ENCODE data around the gene ZNF329.

The ZNF329 gene

DNA sequence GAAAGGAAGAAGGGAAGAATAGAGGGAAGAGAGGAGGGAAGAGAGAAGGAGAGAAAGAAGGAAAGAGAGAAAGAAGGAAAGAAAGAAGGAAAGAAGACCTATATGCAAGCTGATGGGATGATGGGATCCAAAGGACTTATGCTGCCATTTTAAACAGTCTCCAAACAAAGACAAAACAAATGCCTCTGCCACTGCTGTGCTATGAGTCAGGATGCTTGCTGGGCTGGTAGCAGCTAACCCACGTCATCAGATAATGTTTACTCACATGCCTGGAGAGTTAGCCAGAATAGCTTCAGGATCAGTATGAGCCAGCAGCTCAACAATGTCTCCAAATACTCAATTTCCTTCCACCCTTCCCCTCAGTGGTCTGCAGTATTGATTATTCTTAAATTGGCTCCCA lies 20.3 kb upstream of the ZNF329 start:
- TF ChIP-seq, protein P1, sequence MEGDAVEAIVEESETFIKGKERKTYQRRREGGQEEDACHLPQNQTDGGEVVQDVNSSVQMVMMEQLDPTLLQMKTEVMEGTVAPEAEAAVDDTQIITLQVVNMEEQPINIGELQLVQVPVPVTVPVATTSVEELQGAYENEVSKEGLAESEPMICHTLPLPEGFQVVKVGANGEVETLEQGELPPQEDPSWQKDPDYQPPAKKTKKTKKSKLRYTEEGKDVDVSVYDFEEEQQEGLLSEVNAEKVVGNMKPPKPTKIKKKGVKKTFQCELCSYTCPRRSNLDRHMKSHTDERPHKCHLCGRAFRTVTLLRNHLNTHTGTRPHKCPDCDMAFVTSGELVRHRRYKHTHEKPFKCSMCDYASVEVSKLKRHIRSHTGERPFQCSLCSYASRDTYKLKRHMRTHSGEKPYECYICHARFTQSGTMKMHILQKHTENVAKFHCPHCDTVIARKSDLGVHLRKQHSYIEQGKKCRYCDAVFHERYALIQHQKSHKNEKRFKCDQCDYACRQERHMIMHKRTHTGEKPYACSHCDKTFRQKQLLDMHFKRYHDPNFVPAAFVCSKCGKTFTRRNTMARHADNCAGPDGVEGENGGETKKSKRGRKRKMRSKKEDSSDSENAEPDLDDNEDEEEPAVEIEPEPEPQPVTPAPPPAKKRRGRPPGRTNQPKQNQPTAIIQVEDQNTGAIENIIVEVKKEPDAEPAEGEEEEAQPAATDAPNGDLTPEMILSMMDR (IDR thresholded peaks at IDR 0.05; ENCODE audit: low read depth, low read length): no peak
- H3K4me3 ChIP-seq (replicated peaks in 1 of 2; ENCODE audit: low read depth in 2 of 2, low read length in 2 of 2): no peak overlapping the region
- DNase-seq (ENCODE audit: low read depth in 2 of 2): peak in 1 of 2 donors; percentile 79

- TF ChIP-seq, protein P1 (IDR thresholded peaks at IDR 0.05; ENCODE audit: low read depth, low read length): no peak
- no peak overlapping the region for H3K4me3 ChIP-seq (replicated peaks in 1 of 2; ENCODE audit: low read depth in 2 of 2, low read length in 2 of 2)
Observed at GRCh38 chr19:58166708-58167280, 16.2 kb upstream of the ZNF329 start.

GRCh38 chr19:58166268-58166667 lies 15.7 kb upstream of the ZNF329 start:
- peak in 1 of 2 donors; percentile 15 for DNase-seq (ENCODE audit: low read depth in 2 of 2)
- TF ChIP-seq, protein P1 (IDR thresholded peaks at IDR 0.05; ENCODE audit: low read depth, low read length): no peak
- H3K4me3 ChIP-seq (replicated peaks in 1 of 2; ENCODE audit: low read depth in 2 of 2, low read length in 2 of 2): no peak overlapping the region

More at GRCh38 chr19:58166708-58167280, 16.2 kb upstream of the ZNF329 start:
- peak in 1 of 2 donors; percentile 18 for DNase-seq (ENCODE audit: low read depth in 2 of 2)

GRCh38 chr19:58157045-58157728 lies 6.6 kb upstream of the ZNF329 start:
- H3K4me3 ChIP-seq (replicated peaks in 1 of 2; ENCODE audit: low read depth in 2 of 2, low read length in 2 of 2): no peak overlapping the region
- TF ChIP-seq, protein P1 (IDR thresholded peaks at IDR 0.05; ENCODE audit: low read depth, low read length): no peak
- no peak for DNase-seq (ENCODE audit: low read depth in 2 of 2)

DNA sequence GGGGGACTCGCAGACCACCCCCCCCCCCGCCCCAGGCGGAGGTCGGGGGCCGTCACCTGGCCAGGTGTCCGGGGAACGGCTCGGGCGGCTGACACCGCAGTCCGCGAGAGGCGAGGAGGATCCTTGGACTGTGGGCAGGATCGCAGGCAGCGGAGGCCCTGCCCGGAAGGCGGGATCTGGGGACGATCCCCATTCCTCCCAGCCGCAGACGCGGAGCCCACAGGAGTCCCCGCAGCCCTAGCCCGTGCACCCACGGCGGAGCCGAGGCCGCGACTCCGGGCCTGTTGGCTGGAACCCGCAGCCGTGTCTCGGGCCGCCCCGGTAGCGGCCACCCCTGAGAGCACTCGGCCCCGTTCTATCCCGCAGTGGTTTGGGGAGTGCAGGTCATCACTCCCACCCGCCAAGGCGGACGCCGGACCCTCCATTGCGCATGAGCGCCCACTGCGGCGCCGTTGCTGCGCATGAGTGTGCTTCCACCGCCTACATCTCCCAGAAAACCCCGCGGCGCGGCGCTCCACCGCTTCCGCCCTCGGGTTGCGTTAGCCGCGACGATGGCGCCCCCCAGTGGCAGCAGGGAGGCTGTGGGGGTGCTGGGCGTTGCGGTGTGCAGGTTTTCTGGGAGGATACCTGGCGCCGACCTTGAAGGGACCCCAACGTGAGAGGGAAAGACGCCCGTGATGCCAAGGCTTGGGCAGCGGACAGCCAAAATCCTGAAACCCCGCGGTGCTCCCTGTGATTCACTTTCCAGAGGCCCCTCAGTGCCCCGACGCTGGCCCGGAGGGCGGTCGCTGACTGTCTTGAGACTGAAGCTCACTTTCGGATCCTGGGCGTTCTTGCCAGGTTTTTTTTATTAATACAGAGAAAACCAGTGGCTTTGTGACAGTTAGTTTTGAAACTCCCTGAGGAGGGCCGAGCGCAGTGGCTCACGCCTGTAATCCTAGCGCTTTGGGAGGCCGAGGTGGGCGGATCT lies 4.4 kb upstream of the ZNF329 start:
- peak overlapping the region; percentile 70 to 94 for H3K4me3 ChIP-seq (replicated peaks in 1 of 2; ENCODE audit: low read depth in 2 of 2, low read length in 2 of 2)
- TF ChIP-seq, protein P1 (IDR thresholded peaks at IDR 0.05; ENCODE audit: low read depth, low read length): peak; percentile 94
- peak; percentile 95 to 96 for DNase-seq (ENCODE audit: low read depth in 2 of 2)

DNA sequence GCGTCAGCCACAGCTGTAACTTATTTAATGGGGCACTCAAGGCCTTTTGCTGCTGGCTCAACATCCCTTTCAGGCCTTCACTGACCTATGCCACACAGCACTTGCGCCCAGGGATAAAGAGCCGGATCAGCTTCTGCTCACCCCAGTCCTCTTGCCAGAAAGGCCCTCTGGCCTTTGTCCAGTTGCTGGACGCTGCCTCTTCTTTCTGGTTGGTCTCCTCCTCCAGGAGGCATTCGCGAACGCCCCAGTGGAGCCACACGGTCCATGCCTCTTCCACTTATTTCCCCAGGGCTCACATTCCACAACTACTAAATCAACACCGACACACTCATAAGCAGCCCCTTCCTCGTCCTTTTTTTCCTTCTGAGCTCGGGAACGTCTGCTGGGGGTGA lies 3.7 kb upstream of the ZNF329 start:
- peak; percentile 67 to 71 for DNase-seq (ENCODE audit: low read depth in 2 of 2)
- TF ChIP-seq, protein P1 (IDR thresholded peaks at IDR 0.05; ENCODE audit: low read depth, low read length): no peak

More for the DNA sequence above, 3.7 kb upstream of the ZNF329 start:
- H3K4me3 ChIP-seq (replicated peaks in 1 of 2; ENCODE audit: low read depth in 2 of 2, low read length in 2 of 2): peak overlapping the region; percentile 70 to 94

All from cardiac fibroblast (primary cell).